HG03097 (cell line): ENCODE measurements around the gene FXR2.

Source experiments
- ATAC-seq: cut with Tn5 transposase; IDR thresholded peaks from one replicate; pipeline ENCODE4 v1.9.1; 2021; ENCODE audit not compliant: unreplicated experiment, low FRiP score

The FXR2 gene

DNA sequence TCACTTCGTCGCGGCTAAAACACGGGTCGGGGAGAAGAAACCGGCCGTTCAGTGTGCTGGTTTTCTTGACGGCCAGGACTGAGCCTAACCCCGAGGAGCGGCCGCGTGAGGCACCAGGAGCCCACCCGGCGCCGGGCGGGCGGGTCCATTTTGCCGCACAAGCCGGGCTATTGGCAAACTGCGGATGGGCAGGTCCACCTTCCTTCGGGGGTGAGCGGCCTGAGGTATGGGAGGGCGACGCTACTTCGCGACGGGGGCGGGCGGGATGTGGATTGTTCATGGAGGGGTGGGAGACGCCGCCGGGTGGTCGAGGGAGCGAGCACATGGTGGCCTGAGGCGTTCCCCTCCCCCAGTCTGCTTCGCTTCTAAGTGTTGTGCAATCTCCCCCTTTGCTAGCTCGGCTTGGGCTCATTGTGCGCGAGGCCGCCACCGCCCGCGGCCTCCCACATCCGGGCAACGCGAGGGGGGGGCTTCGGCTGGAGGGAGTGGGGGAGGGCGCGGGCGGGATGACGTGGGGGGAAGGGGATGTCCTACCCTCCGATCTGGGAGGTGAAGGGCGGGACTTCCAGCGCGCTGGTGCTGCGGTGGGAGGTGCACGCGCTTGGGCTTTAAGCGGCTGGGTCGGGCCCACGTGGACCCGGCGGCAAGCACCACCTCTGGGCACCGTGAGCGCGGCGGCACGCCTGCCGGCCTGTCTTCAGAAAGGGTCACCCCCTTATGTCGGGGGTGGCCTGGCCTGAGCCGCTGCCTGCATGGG is 41.2 kb downstream of the FXR2 start:
- ATAC-seq, result no peak

DNA sequence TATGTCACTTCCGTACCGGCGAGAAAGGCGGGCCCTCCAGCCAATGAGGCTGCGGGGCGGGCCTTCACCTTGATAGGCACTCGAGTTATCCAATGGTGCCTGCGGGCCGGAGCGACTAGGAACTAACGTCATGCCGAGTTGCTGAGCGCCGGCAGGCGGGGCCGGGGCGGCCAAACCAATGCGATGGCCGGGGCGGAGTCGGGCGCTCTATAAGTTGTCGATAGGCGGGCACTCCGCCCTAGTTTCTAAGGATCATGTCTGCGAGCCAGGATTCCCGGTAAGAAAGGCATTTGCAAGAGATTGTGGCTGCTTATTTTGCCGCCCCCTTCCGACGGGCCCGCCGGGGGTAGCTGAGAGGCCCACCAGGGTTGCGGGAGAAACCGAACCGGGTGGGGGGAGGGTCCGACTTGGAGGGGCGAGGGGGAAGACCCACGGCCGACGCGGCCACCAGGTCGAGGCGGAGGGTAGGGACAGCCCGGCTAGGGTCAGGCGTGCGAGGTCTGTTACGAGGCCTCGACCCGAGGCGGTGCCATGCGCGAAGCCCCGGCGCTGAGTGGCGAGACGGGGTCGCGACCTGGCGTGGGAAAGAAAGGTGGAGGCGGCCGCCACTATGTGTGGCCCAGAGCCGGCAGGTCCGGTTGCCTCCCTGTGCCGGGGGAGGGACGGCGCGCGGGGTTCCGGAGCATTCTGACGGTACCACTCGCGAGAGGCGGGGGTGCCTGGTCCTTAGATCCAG is 41.9 kb downstream of the FXR2 start:
- peak; percentile 93 for ATAC-seq

DNA sequence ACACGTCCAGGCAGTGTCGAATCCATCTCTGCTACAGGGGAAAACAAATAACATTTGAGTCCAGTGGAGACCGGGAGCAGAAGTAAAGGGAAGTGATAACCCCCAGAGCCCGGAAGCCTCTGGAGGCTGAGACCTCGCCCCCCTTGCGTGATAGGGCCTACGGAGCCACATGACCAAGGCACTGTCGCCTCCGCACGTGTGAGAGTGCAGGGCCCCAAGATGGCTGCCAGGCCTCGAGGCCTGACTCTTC is 42.4 kb downstream of the FXR2 start:
- no peak for ATAC-seq

DNA sequence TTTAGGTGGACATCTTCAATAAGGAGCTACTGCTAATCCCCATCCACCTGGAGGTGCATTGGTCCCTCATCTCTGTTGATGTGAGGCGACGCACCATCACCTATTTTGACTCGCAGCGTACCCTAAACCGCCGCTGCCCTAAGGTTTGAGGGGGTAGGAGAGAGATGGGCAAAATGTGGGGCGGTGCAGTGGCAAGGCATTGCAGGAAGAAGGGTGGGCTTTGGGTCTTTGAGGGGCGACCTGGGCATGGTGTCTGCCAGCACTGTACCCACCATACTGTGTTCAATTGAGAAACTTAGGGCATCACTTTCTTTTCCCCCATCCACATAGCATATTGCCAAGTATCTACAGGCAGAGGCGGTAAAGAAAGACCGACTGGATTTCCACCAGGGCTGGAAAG is 44.3 kb downstream of the FXR2 start:
- ATAC-seq, result no peak

DNA sequence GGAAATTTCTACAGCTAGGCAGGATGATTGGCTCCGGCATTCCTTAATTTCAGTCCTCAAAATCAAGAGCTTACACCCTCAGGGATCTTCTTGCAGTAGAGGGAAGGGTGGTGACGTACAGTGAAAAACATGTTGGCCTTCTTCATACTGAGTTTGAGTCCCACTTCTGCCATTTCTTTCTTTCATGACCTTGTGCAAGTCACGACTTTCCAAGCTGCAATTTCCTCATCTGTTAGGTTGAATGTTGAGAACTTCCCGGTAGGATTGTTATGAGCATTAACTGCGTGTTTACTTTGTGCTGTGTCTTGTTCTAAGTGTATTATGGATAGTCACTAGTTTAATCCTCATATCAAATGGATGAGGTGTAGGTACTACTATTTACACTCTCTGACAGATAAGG is 45.1 kb downstream of the FXR2 start:
- ATAC-seq, result no peak

DNA sequence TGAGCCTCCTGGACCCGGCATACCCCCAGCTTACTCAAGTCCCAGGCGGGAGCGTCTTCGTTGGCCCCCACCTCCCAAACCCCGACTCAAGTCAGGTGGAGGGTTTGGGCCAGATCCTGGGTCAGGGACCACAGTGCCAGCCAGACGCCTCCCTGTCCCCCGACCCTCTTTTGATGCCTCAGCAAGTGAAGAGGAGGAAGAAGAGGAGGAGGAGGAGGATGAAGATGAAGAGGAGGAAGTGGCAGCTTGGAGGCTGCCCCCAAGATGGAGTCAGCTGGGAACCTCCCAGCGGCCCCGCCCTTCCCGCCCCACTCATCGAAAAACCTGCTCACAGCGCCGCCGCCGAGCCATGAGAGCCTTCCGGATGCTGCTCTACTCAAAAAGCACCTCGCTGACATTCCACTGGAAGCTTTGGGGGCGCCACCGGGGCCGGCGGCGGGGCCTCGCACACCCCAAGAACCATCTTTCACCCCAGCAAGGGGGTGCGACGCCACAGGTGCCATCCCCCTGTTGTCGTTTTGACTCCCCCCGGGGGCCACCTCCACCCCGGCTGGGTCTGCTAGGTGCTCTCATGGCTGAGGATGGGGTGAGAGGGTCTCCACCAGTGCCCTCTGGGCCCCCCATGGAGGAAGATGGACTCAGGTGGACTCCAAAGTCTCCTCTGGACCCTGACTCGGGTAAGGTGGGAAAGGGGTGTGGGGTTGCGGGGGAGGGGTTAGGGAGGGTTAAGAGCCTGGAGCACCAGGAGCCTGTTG is 51.4 kb downstream of the FXR2 start:
- ATAC-seq, result no peak

DNA sequence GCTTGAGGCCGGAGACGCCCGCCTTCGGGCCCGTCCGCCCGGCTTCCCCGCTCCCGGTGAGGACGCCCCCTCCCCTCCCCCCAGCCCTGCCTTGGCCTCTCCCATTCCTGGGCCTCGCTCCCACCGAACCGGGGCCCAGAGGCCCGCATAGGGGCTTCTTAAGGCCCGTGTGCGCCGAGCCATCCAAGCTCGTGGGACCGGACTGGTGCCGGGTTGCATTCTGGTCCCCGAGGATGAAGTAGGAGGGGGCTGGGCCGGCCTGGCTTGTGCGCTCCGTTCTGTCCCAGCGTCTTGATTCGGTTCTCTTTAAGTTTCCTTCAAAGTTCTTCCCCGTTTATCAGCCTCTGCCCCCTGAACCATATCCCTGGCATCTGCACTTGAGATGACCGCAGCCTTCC is 52.5 kb downstream of the FXR2 start:
- peak; percentile 1 for ATAC-seq

DNA sequence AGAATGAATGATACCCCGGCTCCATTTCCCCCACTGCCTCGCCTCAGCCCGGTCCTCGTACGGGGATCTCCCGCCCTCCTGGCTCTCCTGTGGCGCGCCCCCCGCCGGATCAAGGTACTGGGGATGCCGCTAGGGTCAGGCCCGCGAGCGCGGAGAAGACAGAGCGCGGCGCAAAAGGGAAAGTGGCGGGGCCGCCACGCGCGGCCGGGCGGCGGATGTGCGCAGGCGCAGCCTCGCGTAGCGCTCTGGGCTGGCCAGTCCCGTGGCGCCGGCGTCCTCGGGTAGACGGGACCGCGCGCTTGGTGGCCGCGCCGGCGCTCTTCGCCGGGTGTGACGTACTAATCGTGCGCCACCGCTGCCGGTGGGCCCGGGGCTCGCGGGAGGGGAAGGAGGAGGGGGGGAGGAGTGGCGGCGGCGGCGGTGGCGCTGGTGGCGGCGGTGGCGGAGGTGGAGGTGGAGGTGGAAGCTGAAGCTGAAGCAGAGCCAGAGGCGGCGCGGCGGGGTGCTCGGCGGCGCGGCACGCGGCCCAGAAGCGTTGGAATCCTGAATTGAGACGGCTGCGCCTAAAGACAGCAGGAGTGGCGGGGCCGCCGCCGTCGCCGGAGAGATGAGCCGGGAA is 53.0 kb downstream of the FXR2 start, which contains the start of gene SENP3:
TSS of gene SENP3 (plus strand) at position 331 of the 619 bp plus-strand sequence. CDS start 1,158 bp downstream, outside the sequence.
- peak; percentile 56 for ATAC-seq

DNA sequence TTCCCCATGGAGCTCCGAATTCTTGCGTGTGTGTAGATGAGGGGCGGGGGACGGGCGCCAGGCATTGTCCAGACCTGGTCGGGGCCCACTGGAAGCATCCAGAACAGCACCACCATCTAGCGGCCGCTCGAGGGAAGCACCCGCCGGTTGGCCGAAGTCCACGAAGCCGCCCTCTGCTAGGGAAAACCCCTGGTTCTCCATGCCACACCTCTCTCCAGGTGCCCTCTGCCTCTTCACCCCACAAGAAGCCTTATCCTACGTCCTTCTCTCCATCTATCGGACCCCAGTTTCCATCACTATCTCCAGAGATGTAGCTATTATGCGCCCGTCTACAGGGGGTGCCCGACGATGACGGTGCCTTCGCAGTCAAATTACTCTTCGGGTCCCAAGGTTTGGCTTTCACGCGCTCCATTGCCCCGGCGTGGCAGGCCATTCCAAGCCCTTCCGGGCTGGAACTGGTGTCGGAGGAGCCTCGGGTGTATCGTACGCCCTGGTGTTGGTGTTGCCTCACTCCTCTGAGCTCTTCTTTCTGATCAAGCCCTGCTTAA is 53.6 kb downstream of the FXR2 start:
- ATAC-seq, result peak; percentile 50

DNA sequence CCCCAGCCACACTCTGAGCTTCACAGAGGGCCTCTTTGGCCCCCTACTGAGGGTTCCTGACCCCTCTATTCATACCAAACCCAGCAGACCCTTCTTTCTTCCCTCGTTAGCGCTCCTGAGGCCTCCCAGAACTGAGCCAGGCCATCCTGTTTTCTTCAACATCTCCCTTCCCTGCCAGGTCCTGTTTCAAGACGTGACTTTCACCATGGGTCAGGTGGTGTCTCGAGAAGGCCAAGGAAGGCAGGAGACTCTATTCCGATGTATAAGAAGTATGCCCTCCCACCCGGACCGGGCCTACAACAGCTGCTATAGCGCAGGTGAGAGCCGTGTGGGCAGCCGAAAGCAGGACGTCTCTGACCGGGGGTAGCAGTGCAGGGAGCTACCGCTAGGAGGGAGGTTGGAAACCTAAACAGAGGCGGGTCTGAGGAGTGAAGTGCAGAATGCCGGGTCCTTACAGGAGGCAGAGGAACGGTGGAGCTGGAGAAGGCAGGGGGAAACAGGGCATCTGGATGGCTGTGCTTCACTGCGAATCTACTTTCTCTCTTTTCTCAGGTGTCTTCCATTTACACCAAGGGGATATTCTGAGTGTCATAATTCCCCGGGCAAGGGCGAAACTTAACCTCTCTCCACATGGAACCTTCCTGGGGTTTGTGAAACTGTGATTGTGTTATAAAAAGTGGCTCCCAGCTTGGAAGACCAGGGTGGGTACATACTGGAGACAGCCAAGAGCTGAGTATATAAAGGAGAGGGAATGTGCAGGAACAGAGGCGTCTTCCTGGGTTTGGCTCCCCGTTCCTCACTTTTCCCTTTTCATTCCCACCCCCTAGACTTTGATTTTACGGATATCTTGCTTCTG is 54.3 kb downstream of the FXR2 start:
- ATAC-seq, result no peak

DNA sequence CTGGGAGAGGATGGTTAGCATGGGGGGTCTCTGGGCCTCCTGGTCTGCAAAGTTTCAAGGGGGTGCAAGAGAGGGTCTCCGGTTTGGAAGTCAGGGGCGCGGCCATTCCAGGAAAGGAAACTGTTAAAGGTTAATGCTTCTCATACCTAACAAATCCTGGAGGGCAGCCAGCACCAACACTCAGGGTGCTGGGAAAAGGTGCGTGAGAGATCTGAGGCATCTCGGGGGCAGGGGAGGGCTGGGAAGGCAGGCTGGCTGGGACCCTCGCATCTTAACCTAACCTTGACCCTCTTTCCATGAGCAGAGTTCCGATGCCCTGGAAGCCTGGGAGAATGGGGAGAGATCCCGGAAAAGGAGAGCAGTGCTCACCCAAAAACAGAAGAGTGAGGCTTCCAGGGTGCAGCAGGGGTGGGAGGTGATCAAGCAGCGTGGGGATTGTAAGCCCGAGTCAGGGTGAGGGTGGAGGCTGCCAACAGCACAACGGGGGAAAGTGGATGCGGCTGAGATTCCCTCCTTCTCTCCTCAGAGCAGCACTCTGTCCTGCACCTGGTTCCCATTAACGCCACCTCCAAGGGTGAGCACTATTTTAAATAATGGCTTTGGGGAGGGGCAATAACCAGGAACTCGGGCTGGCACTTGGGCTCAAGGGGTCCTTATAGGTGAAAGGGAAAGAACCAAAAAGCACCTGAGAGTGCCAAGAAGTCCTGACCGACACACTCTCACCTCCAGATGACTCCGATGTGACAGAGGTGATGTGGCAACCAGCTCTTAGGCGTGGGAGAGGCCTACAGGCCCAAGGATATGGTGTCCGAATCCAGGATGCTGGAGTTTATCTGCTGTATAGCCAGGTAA is 55.2 kb downstream of the FXR2 start:
- ATAC-seq, result no peak

DNA sequence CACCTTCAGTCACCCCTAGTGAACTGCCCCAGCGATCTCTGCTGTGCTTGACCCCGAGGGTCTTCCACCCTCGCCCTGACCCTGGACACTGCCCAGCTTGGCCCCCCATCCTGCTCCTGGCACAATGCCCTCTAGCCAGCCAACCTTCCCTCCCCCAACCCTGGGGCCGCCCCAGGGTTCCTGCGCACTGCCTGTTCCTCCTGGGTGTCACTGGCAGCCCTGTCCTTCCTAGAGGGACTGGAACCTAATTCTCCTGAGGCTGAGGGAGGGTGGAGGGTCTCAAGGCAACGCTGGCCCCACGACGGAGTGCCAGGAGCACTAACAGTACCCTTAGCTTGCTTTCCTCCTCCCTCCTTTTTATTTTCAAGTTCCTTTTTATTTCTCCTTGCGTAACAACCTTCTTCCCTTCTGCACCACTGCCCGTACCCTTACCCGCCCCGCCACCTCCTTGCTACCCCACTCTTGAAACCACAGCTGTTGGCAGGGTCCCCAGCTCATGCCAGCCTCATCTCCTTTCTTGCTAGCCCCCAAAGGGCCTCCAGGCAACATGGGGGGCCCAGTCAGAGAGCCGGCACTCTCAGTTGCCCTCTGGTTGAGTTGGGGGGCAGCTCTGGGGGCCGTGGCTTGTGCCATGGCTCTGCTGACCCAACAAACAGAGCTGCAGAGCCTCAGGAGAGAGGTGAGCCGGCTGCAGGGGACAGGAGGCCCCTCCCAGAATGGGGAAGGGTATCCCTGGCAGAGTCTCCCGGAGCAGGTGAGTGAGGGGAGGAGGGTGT is 56.0 kb downstream of the FXR2 start, which contains the start of gene TNFSF13:
TSS of gene TNFSF13 (plus strand) at position 207 of the 776 bp plus-strand sequence. CDS start at position 497, 290 bp downstream.
- no peak for ATAC-seq

DNA sequence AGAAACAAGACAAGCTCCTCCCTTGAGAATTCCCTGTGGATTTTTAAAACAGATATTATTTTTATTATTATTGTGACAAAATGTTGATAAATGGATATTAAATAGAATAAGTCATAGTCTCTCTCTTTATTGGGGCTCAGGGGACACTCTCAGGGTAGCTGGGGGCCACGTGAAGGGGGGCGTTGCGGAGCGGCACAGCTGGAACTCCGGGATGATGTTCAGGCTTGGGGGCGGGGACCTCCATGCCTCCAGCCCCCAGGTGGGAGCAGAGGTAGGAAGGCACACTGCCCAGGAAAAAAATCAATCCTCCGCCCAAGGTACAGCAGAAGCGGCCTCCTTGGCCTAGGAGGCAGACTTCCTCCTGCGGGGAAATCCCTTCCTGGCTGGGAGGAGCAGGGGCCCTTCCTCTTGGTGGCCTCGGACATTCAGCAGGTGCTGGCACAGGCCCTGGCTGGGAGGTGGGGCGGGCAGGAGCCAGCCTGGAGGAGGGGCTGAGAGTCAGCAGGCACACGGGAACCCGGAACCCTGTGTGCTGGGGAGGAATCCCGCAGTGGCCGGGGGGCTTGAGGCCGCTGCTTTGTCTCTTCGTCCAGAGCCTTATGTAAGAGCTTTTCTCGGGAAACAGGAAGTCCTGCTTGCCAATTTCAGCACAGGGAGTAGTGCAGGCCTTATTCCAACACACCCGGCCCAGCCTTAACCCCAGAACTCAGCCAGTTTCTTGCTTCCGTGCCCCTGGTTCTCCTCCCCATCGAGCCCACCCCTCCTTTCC is 56.7 kb downstream of the FXR2 start:
- ATAC-seq, result no peak

DNA sequence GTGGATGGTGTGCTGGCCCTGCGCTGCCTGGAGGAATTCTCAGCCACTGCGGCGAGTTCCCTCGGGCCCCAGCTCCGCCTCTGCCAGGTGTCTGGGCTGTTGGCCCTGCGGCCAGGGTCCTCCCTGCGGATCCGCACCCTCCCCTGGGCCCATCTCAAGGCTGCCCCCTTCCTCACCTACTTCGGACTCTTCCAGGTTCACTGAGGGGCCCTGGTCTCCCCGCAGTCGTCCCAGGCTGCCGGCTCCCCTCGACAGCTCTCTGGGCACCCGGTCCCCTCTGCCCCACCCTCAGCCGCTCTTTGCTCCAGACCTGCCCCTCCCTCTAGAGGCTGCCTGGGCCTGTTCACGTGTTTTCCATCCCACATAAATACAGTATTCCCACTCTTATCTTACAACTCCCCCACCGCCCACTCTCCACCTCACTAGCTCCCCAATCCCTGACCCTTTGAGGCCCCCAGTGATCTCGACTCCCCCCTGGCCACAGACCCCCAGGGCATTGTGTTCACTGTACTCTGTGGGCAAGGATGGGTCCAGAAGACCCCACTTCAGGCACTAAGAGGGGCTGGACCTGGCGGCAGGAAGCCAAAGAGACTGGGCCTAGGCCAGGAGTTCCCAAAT is 57.4 kb downstream of the FXR2 start:
- ATAC-seq, result no peak

DNA sequence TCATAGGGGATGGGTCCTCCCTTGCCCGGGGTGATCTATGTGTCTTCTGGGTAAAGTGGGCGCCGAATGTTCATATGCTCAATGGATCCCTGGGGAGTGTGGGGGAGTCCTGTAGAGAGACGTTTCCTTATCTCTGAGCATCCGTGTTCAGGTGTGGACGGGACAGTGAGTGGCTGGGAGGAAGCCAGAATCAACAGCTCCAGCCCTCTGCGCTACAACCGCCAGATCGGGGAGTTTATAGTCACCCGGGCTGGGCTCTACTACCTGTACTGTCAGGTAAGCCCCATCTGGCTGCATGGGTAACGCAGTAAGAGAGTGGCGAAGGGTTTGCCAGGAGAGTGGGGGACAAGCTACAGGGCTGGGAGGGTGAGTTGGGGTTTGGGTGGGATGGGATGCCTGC is 58.1 kb downstream of the FXR2 start:
- ATAC-seq, result no peak

DNA sequence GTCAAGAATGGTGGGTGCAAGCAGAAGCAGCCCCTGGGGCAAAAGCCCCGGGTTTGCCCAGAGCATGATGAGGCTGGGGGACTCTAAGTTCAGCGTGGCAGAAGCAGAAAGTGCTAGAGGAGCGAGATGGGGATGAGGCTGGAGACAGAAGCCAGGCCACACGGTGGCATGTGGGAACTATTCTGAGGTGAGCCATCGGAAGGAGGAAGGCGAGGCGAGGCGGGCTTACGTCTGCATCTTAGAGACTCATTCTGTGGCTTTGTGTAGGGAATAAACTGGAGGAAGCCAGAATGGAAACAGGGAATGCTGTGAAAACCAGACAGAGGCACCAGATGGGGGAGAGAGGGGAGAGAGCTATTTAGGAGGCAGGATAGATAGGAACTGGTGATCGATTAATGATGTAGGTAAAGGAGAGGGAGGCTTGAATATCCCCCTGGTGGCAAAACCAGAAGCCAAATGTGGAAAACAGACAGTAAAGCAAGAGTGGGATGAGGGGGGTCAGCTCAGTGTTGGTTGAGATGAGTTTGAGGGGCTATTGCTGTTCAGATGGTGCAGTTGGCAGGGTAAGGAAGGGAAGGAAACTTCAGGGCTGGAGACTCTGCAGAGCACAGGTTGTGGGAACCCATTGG is 59.3 kb downstream of the FXR2 start:
- ATAC-seq, result no peak

DNA sequence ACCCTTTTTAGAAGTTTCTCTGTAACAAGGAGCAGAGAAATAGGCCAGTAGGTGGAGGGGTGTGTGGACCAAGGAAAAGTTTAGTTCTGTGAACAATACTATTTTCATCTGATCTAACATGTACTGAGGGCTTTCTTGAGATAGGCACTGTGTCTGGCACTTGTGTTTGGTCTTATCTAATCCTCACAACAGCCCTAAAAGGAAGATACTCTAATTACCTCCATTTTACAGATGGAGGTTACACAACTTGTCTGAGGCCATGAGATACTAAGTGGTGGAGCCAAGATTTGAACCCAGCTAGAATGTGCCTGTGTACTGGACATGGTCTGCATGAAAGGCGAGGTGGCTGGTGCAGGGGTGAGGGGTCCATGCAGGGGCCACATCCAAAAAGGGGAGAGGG is 61.3 kb downstream of the FXR2 start:
- ATAC-seq, result no peak
